ENCODE measurements around the gene RUVBL2.

The RUVBL2 gene

DNA sequence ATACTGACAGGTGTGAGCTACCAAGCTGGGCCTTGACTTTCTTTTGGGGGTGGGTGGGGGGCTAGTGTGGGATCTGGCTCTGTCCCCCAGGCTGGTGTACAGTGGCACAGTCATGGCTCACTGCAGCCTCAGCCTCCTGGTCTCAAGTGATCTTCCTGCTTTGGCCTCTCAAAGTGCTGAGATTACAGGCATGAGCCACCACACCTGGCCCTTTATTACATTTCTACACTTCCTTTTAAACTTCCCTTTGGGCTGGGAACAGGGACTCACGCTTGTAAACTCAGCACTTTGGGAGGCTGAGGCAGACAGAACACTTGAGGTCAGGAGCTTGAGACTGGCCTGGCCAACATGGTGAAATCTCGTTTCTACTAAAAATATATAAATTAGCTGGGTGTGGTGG is 16.6 kb upstream of the RUVBL2 start:
- no peaks in the 10 kb centered on the region for H3K9me3 ChIP-seq (ENCODE audit: control insufficient read depth, low read length)
- H3K27me3 ChIP-seq (ENCODE audit: control insufficient read depth, insufficient read depth, low read length) = no peaks in the 10 kb centered on the region
- no peak overlapping the region for H2AFZ ChIP-seq
- H3K4me2 ChIP-seq (ENCODE audit: low read length) = no peak overlapping the region
- H3K36me3 ChIP-seq (ENCODE audit: control insufficient read depth, insufficient read depth, low read length) = no peaks in the 10 kb centered on the region
- H3K79me2 ChIP-seq = no peaks in the 10 kb centered on the region
- no peak overlapping the region for H3K9ac ChIP-seq
- H3K4me1 ChIP-seq = no peaks in the 10 kb centered on the region
- TF ChIP-seq CTCF (IDR thresholded peaks at IDR 0.05) = no peak
- no peak overlapping the region for H3K27ac ChIP-seq
- H3K4me3 ChIP-seq (ENCODE audit: low read depth, low read length) = no peak overlapping the region

- H3K9ac ChIP-seq = no peak overlapping the region
- H3K4me1 ChIP-seq = no peaks in the 10 kb centered on the region
- H3K27me3 ChIP-seq (ENCODE audit: control insufficient read depth, insufficient read depth, low read length) = no peaks in the 10 kb centered on the region
- no peak for TF ChIP-seq CTCF (IDR thresholded peaks at IDR 0.05)
- no peak overlapping the region for H2AFZ ChIP-seq
- H3K4me3 ChIP-seq (ENCODE audit: low read depth, low read length) = no peak overlapping the region
- H3K36me3 ChIP-seq (ENCODE audit: control insufficient read depth, insufficient read depth, low read length) = no peaks in the 10 kb centered on the region
- no peak overlapping the region for H3K27ac ChIP-seq
- no peaks in the 10 kb centered on the region for H3K79me2 ChIP-seq
- no peaks in the 10 kb centered on the region for H3K9me3 ChIP-seq (ENCODE audit: control insufficient read depth, low read length)
- no peak overlapping the region for H3K4me2 ChIP-seq (ENCODE audit: low read length)
These were observed 11.4 kb upstream of the RUVBL2 start for GRCh38 chr19:48982280-48982679.

DNA sequence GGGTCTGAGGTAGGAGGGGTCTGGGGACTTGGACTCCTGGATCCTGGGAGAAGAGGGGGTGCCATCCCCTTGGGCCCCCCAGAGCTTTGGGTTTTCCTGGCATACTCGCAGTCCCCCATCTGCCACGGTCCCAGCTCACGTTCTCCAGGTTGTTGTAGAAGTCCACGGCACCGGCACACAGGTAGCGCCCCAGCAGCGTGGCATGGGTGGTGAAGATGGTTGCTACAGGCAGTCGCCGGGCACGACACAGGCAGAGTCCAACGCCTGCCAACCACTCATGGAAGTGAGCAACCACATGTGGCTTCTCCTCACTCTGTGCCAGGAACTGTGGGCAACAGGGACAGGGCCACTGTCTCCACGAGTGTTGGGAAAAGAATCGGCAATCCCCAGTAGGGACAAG is 8.0 kb upstream of the RUVBL2 start:
- H3K9me3 ChIP-seq (ENCODE audit: control insufficient read depth, low read length) = no peaks in the 10 kb centered on the region
- no peaks in the 10 kb centered on the region for H3K4me1 ChIP-seq
- no peaks in the 10 kb centered on the region for H3K79me2 ChIP-seq
- no peak overlapping the region for H3K9ac ChIP-seq
- no peak overlapping the region for H3K4me2 ChIP-seq (ENCODE audit: low read length)
- no peaks in the 10 kb centered on the region for H3K36me3 ChIP-seq (ENCODE audit: control insufficient read depth, insufficient read depth, low read length)
- H3K4me3 ChIP-seq (ENCODE audit: low read depth, low read length) = no peak overlapping the region
- H3K27me3 ChIP-seq (ENCODE audit: control insufficient read depth, insufficient read depth, low read length) = no peaks in the 10 kb centered on the region
- no peak for TF ChIP-seq CTCF (IDR thresholded peaks at IDR 0.05)
- H2AFZ ChIP-seq = no peak overlapping the region
- H3K27ac ChIP-seq = no peak overlapping the region

DNA sequence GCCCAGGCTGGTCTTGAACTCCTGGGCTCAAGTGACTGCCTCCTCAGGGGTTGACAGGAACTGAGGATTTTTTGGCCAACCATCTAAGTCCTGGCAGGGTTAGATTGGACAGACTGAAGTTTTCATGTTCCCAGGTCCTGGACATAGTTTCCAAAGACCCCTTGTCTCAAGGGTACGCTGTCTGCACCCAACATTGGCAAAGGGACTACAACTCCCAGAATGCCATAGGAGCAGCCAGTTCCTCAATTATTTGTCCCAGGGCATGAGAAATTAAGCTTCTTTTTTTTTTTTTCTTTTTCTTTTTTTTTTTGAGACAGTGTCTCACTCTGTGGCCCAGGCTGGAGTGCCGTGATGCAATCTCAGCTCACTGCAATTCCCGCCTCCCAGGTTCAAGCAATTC is 7.5 kb upstream of the RUVBL2 start:
- H3K9ac ChIP-seq = no peak overlapping the region
- no peaks in the 10 kb centered on the region for H3K79me2 ChIP-seq
- H3K4me3 ChIP-seq (ENCODE audit: low read depth, low read length) = no peak overlapping the region
- no peak for TF ChIP-seq CTCF (IDR thresholded peaks at IDR 0.05)
- no peak overlapping the region for H3K4me2 ChIP-seq (ENCODE audit: low read length)
- H3K9me3 ChIP-seq (ENCODE audit: control insufficient read depth, low read length) = no peaks in the 10 kb centered on the region
- no peak overlapping the region for H2AFZ ChIP-seq
- no peak overlapping the region for H3K27ac ChIP-seq
- no peaks in the 10 kb centered on the region for H3K4me1 ChIP-seq
- H3K36me3 ChIP-seq (ENCODE audit: control insufficient read depth, insufficient read depth, low read length) = no peaks in the 10 kb centered on the region
- no peaks in the 10 kb centered on the region for H3K27me3 ChIP-seq (ENCODE audit: control insufficient read depth, insufficient read depth, low read length)

DNA sequence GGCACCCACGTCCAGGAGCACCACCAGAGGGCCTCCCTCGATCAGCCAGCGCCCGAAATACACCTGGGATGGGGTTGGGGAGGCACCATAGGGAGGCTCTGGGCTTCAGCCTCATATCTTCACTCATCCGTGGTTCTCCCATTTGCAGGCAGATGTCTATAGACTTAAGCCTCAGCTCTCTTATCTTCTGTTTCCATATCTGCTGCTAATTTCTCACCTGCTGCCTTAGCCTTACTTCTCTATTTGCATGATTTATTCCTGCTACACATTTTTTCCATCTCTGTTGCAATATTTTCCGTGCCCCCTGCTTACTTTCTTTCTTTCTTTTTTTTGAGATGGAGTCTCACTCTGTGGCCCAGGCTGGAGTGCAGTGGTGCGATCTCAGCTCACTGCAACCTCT is 6.4 kb upstream of the RUVBL2 start:
- H2AFZ ChIP-seq = no peak overlapping the region
- H3K27ac ChIP-seq = no peak overlapping the region
- H3K4me3 ChIP-seq (ENCODE audit: low read depth, low read length) = no peak overlapping the region
- H3K9ac ChIP-seq = no peak overlapping the region
- H3K27me3 ChIP-seq (ENCODE audit: control insufficient read depth, insufficient read depth, low read length) = no peaks in the 10 kb centered on the region
- no peak overlapping the region for H3K4me2 ChIP-seq (ENCODE audit: low read length)
- TF ChIP-seq CTCF (IDR thresholded peaks at IDR 0.05) = no peak
- no peaks in the 10 kb centered on the region for H3K4me1 ChIP-seq
- H3K79me2 ChIP-seq = peaks cover 4% of the 10 kb centered on the region
- no peaks in the 10 kb centered on the region for H3K9me3 ChIP-seq (ENCODE audit: control insufficient read depth, low read length)
- H3K36me3 ChIP-seq (ENCODE audit: control insufficient read depth, insufficient read depth, low read length) = no peaks in the 10 kb centered on the region
